Hematopoietic multipotent progenitor cell treated with erythropoietin and hydrocortisone succinate and interleukin-3 and kit ligand, for 8 days (in vitro differentiated cells): Measurements from ENCODE around the gene RGS7.
A peak's percentile ranks its signal among the peaks of the same experiment; 100 is the strongest.
"Not testable (repeated sequence)": the region's sequence is repeated elsewhere in the genome, so short reads cannot be mapped to it uniquely, and the experiment has no call there.

Source experiments
- DNase-seq: peaks from one replicate; pipeline ENCODE4 v3.0.0-alpha.2; 2015

RGS7 gene

DNA sequence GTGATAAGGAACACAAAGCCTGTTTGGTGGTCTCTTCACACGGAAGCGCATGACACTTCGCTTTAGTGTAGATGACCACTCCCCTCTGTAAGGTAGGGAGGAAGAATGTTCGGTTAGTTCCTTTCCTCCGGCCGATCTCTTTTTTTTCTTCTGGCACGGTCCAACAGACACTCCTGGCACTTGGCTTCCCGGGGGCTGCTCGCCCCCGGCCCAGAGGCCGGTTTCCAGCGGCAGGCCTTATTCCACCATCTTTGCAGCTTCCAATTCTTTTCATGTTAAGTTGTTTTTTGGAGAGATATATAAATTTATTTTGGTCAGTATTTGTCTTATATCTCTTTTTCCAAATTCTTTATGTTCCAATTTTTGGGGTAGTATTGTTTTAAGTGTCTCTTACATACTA lies 593.2 kb downstream of the RGS7 start:
- no peak for DNase-seq

DNA sequence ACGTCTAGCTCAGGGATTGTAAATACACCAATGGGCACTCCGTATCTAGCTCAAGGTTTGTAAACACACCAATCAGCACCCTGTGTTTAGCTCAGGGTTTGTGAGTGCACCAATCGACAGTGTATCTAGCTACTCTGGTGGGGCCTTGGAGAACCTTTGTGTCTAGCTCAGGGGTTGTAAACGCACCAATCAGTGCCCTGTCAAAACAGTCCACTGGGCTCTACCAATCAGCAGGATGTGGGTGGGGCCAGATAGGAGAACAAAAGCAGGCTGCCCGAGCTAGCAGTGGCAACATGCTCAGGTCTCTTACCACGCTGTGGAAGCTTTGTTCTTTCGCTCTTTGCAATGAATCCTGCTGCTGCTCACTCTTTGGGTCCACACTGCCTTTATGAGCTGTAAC lies 593.9 kb downstream of the RGS7 start:
- DNase-seq = not testable (repeated sequence)

DNA sequence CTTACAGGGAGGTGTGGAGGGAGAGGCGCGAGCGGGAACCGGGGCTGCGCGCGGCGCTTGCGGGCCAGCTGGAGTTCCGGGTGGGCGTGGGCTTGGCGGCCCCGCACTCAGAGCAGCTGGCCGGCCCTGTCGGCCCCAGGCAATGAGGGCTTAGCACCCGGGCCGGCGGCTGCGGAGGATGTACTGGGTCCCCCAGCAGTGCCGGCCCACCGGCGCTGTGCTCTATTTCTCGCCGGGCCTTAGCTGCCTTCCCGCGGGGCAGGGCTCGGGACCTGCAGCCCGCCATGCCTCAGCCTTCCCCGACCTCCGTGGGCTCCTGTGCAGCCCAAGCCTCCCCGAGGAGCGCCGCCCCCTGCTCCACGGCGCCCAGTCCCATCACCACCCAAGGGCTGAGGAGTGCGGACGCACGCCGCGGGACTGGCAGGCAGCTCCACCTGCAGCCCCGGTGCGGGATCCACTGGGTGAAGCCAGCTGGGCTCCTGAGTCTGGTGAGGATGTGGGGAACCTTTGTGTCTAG lies 594.5 kb downstream of the RGS7 start:
- not testable (repeated sequence) for DNase-seq

DNA sequence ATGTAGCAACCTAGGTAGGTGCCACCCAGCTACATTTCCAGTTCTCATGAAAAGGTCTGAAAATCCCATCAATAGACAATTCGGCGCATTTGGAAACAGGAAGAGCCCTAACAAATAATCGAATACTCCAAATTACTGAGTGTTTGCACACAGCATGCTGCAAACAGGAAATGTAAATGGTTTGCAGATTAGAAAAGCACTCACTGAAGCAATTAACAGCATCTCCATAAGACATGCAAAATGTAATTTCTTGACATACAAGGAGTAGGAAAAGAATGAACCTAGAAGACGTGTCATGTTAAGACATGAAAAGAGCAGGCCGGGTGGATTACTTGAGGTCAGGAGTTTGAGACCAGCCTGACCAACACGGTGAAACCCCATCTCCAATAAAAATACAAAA lies 598.2 kb downstream of the RGS7 start:
- not testable (repeated sequence) for DNase-seq

DNA sequence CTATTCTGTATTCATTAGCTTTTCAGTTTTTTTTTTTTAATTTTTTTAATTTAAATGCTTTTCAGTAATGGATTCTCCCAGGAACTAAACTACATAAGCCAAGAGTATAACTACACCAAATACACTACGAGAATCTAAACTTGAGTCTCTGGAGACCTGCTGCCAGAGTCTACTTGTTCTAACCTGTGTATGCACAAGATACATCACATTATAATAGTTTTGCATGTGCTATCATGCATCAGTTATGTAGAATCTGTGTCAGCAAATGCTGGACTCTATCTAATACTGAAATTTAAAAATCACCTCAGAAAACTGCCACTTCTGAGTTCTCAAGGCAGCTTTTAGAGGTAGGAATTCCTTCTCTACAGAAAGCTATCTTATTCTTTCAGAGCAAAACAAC lies 598.7 kb downstream of the RGS7 start:
- no peak for DNase-seq

DNA sequence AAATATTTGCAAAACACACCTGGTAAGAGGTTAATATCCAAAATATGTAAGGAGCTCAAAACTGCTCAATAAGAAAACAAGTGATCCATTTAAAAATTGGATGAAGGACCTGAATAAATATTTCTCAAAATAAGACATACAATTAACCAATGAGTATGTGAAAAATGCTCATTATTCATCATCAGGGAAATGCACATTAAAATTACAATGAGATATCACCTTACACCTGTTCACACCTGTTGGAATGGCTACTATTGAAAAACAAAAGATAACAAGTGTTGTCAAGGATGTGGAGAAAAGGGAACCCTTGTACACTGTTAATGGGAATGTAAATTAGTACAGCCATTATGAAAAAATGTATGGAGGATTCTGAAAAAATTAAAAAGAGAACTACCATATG lies 609.1 kb downstream of the RGS7 start:
- no peak for DNase-seq

DNA sequence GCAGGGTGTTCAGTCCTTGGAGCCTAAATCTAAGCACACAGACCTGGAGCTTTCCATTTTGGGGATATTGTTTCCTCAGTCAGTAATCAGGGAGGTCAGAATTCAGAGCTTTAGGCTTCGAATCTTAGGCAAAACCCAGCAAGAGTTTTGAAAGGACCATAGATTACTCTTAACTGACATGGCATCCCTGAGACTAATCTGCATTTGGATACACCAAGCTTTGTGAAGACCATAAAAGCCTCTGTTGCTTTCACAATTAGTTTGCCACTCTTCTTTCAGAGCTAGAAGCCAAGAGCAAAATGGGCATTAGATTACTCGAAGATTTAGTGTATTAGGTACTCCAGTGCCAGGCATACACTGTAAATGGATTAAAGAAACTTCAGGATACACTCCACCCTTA lies 613.3 kb downstream of the RGS7 start:
- no peak for DNase-seq

DNA sequence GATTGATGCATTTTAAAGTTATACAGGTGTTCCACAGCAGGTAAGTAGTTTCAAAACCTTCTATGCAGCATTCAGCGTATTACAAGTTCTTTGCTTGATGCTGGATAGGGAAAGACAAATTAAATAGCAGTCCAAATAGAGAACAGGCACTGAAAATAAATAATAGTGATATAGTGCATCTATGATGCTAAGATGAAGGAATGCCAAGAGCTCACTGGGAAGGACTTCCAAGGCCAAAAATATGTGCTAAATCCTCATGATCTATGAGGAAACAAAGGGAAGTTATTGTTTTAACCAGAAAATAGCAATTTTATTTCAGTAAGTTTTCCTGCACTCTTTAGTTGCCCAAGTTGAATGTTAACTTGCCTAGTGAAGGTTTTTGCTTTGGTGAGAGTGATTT lies 617.3 kb downstream of the RGS7 start:
- DNase-seq = no peak

DNA sequence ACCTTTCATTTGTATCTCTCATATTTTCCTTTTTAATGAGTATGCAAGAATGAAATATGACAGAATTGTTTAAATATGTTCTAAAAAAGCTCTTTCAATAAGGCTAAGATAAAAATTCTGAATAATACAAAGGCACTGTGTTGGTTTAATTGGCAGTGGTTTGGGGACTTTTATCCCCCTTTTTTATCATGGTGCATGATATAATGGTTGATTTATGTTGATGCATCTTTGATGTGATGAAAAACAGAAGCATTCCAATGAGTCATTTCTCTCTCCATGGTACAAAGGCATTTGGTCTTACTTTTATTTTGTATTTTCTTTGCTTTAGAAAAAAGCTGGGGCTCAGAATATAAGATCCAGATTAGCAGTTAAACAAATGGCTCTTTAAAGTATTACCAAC lies 617.9 kb downstream of the RGS7 start:
- DNase-seq = no peak

DNA sequence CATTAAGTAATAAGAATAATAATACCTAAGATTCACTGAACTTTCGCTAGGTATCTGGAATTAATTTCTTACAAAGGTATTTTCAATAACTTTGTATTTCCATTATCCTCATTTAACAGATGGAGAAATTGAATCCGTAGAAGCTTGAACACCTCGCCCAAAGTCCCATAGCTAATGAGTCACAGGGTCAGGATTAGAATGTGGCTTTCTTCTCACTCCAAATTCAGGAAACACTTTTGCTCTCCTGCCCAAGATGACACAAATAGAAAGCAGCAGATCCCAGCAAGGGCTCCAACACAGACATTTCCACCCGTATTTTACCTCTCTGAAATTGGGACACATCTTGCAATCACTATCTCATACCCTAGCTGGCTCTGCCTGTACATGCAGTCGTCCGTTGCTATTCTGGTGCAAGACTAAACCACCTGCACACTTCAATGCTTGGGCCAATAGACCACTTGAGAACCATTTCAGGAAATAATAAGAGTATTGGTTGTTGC lies 619.2 kb downstream of the RGS7 start:
- DNase-seq = no peak

DNA sequence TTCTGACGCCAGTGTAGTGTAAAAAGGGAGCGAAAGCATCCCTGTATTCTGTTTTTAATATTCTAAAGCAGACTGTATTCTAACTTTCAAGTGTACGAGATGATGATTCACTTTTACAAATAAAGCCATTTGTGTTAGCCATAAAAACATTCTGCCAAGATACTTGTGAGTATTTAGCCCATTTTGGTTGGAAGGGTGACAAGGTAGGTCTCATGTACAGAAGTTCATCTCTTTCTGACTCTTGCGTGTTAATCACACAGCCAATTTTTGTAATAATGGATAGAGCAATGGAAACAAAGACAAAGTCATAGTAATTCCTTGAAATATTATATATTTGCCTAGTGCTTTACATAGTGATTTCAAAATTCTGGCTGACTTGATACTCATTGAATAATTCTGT lies 619.7 kb downstream of the RGS7 start:
- no peak for DNase-seq

DNA sequence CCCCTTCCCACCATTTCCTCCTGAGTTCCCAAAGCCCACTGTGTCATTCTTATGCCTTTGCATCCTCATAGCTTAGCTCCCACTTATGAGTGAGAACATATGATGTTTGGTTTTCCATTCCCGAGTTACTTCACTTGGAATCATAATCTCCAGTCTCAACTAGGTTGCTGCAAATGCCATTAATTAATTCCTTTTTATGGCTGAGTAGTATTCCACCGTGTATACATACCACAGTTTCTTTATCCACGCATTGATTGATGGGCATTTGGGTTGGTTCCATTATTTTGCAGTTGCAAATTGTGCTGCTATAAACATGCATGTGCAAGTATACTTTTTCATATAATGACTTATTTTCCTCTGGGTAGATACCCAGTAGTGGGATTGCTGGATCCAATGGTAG lies 622.3 kb downstream of the RGS7 start:
- not testable (repeated sequence) for DNase-seq

DNA sequence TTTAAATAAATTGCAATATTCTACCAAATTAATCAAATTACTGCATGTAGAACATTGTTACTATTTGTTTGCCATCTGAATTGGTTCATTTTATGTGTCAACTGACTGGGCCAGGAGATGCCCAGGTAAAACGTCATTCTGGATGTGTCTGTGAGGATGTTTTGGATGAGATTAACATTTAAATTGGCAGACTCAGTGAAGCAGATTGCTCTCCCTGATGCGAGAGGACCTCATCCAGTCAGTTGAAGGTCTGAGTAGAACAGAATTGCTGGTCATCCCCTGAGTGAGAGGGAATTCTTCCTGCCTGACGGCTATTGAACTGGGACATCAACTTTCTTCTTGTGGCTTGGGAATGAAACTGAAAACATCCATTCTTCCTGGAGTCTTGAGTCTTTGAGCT lies 623.0 kb downstream of the RGS7 start:
- DNase-seq = no peak

DNA sequence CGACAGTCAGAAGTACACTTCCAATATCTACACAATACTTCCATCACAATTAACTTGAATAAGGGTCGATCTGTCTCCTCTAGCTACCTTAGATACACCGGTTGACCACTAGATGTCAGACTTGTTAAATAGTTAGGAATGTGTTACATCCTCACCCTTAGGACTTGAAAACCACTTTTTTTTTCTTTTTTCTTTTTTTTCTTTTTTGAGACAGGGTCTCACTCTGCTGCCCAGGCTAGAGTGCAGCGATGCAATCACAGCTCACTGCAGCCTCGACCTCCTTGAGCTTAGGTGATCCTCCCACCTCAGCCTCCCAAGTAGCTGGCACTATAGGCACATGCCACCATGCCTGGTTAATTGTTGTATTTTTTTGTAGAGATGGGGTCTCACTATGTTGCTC lies 624.6 kb downstream of the RGS7 start:
- peak; percentile 57 for DNase-seq
